Pancreas (tissue), 10 donors: ENCODE results near the gene PLCB1. TPM values are rescaled to one million over a fixed set of nuclear protein-coding genes. Genes with fewer than 3 reads are reported as not detected.

Experiments
- ATAC-seq, 4 donors: fragments of 200-7000 bp; cut with Tn5 transposase; one replicate each; pipeline versions ENCODE4 v1.8.0 to v1.9.1; 2020; ENCODE audit warnings: mild to moderate bottlenecking in 4 of 4, moderate library complexity in 4 of 4
- DNase-seq, 6 donors: peaks; one replicate each; pipeline ENCODE4 v3.0.0-alpha.2; 2020
- FAIRE-seq: peaks from 2 replicates; lab custom pipeline; 2012; peaks lifted over from hg19 to GRCh38; lab: Jason Lieb, UNC
- H3K27ac ChIP-seq, 4 donors: fragments of 200-600 bp; sonication (generic); 1 replicate in 3 of 4; 2 replicates in 1 of 4; pipeline versions ENCODE4 v1.5.0 to v1.8.0; 2020
- H3K27me3 ChIP-seq, 4 donors: fragments of 200-600 bp; one replicate each; pipeline ENCODE4 v1.8.0; 2021
- H3K36me3 ChIP-seq, 3 donors: fragments of 200-600 bp; sonication (generic) in 1 of 3; one replicate each; pipeline versions ENCODE4 v1.5.0 to v1.8.0; 2020 to 2021
- H3K4me1 ChIP-seq, 3 donors: fragments of 200-600 bp; one replicate each; pipeline ENCODE4 v1.8.0; 2021
- H3K4me3 ChIP-seq, 4 donors: fragments of 200-600 bp; sonication (generic) in 2 of 4; one replicate each; pipeline versions ENCODE4 v1.5.0 to v1.8.0; 2020 to 2021
- H3K9me3 ChIP-seq, 4 donors: fragments of 200-600 bp; one replicate each; pipeline ENCODE4 v1.8.0; 2021
- CTCF ChIP-seq, 4 donors: fragments of 200-600 bp; sonication (generic) in 3 of 4; IDR thresholded peaks; one replicate each; pipeline versions ENCODE4 v1.5.0 to v1.8.0; 2021; ENCODE audit warnings: antibody characterized with exemption in 4 of 4
- WGBS, 2 donors: extraction: QIAGEN DNeasy Blood & Tissue Kit; methylation state at CpG; one replicate each; pipeline ENCODE4 v1.1.7; 2013; 5-methylcytosine and 5-hydroxymethylcytosine counted together
- intact Hi-C, 3 donors: fragments of 100-400 bp; cut with DNase I; formaldehyde crosslinking; loops; one replicate each; pipeline versions ENCODE4 v1.11.1 to v1.14.2; 2022
- polyA plus RNA-seq, 2 donors: library from polyadenylated mRNA; stranded (reverse); fragments of 200-250 nt; gene quantifications; one replicate each; pipeline ENCODE4 v1.2.3, GENCODE V29; 2013
- total RNA-seq, 6 donors: library from RNA; stranded (reverse); fragmentation: NEBNext Ultra II Directional in 4 of 6; extraction: Animal tissue kit (Norgen Biotek cat#: 25700) in 4 of 6; gene quantifications; one replicate each; pipeline versions ENCODE4 v1.2.1 to v1.2.4, GENCODE V29; 2021 to 2023
- donor health status: healthy with polysubstance abuse.
- donor health status: DM: no; HTN: no; CAD: no; lungs with moderate emphysema.
- donor health status: DM: no; HTN: no; CAD: no.
- donor health status: control.
- donor health status: control.
- donor health status: Bipolar disorder and iron deficiency.
- donor health status: DM: yes; HTN: yes; CAD: no.
- donor health status: DM: no; HTN: no; CAD: no.
- donor health status: DM: no; HTN: no; CAD: no.
- donor health status: DM: yes; HTN: yes; CAD: no.

PLCB1 gene
- total and polyA plus RNA-seq, 8 donors, result 4.5 to 18.7 (median 13.7) TPM

- TF ChIP-seq CTCF (IDR thresholded peaks at IDR 0.05), result no peak
- ATAC-seq (no peak), DNase-seq (no peak), FAIRE-seq (no peak)
- intact Hi-C loops, result no loop called here
- no peaks in the 10 kb centered on the region for H3K36me3 ChIP-seq
- H3K4me1 ChIP-seq, result no peaks in the 10 kb centered on the region
- H3K9me3 ChIP-seq, result no peaks in the 10 kb centered on the region
- H3K27ac ChIP-seq, result no peak overlapping the region
- H3K27me3 ChIP-seq, result no peaks in the 10 kb centered on the region
- no peak overlapping the region for H3K4me3 ChIP-seq
- WGBS, 2 donors, result 97 to 99% methylated on average over 1 of the region's 1 CpG
These were observed 513.3 kb downstream of the PLCB1 start for GRCh38 chr20:8645326-8645725.

GRCh38 chr20:8646033-8646441 is 514.0 kb downstream of the PLCB1 start:
- intact Hi-C loops, result no loop called here
- Histone ChIP-seq H3K4me1 (no peaks in the 10 kb centered on the region), H3K27ac (no peak overlapping the region), H3K4me3 (no peak overlapping the region), H3K36me3 (no peaks in the 10 kb centered on the region), H3K9me3 (no peaks in the 10 kb centered on the region), H3K27me3 (no peaks in the 10 kb centered on the region)
- WGBS, 2 donors, result 62 to 64% methylated on average over 4 of the region's 4 CpGs
- DNase-seq (no peak), FAIRE-seq (no peak), ATAC-seq (no peak)
- no peak for TF ChIP-seq CTCF (IDR thresholded peaks at IDR 0.05)

- no peak for ATAC-seq
- WGBS, 2 donors, result 92 to 95% methylated on average over 1 of the region's 1 CpG
These were observed 514.6 kb downstream of the PLCB1 start for GRCh38 chr20:8646716-8647115.

GRCh38 chr20:8647961-8648441 is 515.9 kb downstream of the PLCB1 start:
- FAIRE-seq, result no peak
- DNase-seq, result no peak
- TF ChIP-seq CTCF (IDR thresholded peaks at IDR 0.05), result no peak
- 80 to 87% methylated on average over 5 of the region's 5 CpGs for WGBS, 2 donors
- H3K36me3 ChIP-seq, result no peaks in the 10 kb centered on the region
- no peak overlapping the region for H3K27ac ChIP-seq
- no peaks in the 10 kb centered on the region for H3K27me3 ChIP-seq
- no peaks in the 10 kb centered on the region for H3K9me3 ChIP-seq
- no peaks in the 10 kb centered on the region for H3K4me1 ChIP-seq
- intact Hi-C loops, result no loop called here
- no peak overlapping the region for H3K4me3 ChIP-seq
- ATAC-seq, result peak in 3 of 4 donors; percentile 39 to 49 (median 44)

More at GRCh38 chr20:8646716-8647115, 514.6 kb downstream of the PLCB1 start:
- no peak for TF ChIP-seq CTCF (IDR thresholded peaks at IDR 0.05)
- no peaks in the 10 kb centered on the region for H3K4me1 ChIP-seq
- FAIRE-seq (no peak), DNase-seq (no peak)
- H3K36me3 ChIP-seq, result no peaks in the 10 kb centered on the region
- no peaks in the 10 kb centered on the region for H3K27me3 ChIP-seq
- intact Hi-C loops, result no loop called here
- no peaks in the 10 kb centered on the region for H3K9me3 ChIP-seq
- H3K27ac ChIP-seq, result no peak overlapping the region
- no peak overlapping the region for H3K4me3 ChIP-seq

GRCh38 chr20:8648466-8648865 is 516.4 kb downstream of the PLCB1 start:
- H3K27ac ChIP-seq, result no peak overlapping the region

More at GRCh38 chr20:8648466-8648865, 516.4 kb downstream of the PLCB1 start:
- TF ChIP-seq CTCF (IDR thresholded peaks at IDR 0.05), result no peak
- H3K36me3 ChIP-seq, result no peaks in the 10 kb centered on the region
- intact Hi-C loops, result no loop called here
- H3K9me3 ChIP-seq, result no peaks in the 10 kb centered on the region
- FAIRE-seq, result no peak
- no peaks in the 10 kb centered on the region for H3K4me1 ChIP-seq
- no peak for DNase-seq
- no peak overlapping the region for H3K4me3 ChIP-seq
- WGBS, 2 donors, result 83 to 88% methylated on average over 2 of the region's 2 CpGs
- ATAC-seq, result no peak
- H3K27me3 ChIP-seq, result no peaks in the 10 kb centered on the region
